ENCODE measurements around the gene MBLAC1.
A peak's percentile ranks its signal among the peaks of the same experiment; 100 is the strongest.

The MBLAC1 gene

DNA sequence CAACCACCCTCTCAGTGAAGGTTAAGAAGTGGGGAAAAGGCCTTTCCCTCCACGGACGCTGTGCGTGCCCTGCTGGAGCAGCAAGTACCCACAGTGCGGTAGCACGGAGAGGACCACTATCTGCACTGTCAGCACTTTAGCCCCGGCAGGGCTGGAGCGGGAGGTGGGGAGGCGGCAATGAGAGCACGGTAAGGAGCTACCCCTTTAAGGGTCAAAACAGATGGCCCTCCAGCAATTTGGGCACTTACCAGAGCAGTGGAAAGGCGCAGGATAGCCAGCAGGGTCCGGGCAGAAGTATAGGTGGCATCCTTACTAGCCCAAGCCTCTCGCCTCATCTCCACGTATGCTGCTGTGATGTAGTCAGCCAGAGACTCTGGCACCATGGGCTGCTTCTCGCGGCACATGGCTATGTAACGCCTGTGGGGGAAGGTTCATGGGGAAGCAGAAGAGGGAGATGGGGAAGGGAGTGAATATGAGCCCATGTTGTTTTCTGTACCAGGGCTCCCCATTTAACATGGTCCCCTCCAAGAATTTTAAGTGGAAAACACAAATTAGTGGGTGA, 32.8 kb upstream of the MBLAC1 start:
- ATAC-seq (ENCODE audit: insufficient read depth, low read depth) (peak; percentile 6; the same call in 1 of the 3 replicates), DNase-seq (no peak)
- no peak overlapping the region for H3K4me3 ChIP-seq (ENCODE audit: low read depth in 1 of 2, low read length in 2 of 2)
- H3K9me3 ChIP-seq (ENCODE audit: insufficient read depth, low read length, severe bottlenecking) = no peaks in the 10 kb centered on the region
- peaks cover 88% of the 10 kb centered on the region for H3K36me3 ChIP-seq (ENCODE audit: insufficient read depth, low read length)
- peaks cover 72% of the 10 kb centered on the region for H4K20me1 ChIP-seq (ENCODE audit: insufficient read depth, low read length)
- no peak overlapping the region for H2AFZ ChIP-seq (ENCODE audit: low read depth, low read length)
- TF ChIP-seq EZH2 (IDR thresholded peaks at IDR 0.05; ENCODE audit: borderline replicate concordance, low read depth, low read length, severe bottlenecking) = no peak
- TF ChIP-seq, protein P1, sequence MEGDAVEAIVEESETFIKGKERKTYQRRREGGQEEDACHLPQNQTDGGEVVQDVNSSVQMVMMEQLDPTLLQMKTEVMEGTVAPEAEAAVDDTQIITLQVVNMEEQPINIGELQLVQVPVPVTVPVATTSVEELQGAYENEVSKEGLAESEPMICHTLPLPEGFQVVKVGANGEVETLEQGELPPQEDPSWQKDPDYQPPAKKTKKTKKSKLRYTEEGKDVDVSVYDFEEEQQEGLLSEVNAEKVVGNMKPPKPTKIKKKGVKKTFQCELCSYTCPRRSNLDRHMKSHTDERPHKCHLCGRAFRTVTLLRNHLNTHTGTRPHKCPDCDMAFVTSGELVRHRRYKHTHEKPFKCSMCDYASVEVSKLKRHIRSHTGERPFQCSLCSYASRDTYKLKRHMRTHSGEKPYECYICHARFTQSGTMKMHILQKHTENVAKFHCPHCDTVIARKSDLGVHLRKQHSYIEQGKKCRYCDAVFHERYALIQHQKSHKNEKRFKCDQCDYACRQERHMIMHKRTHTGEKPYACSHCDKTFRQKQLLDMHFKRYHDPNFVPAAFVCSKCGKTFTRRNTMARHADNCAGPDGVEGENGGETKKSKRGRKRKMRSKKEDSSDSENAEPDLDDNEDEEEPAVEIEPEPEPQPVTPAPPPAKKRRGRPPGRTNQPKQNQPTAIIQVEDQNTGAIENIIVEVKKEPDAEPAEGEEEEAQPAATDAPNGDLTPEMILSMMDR (IDR thresholded peaks at IDR 0.05; ENCODE audit: borderline replicate concordance, extremely low read depth, low read length, poor library complexity, severe bottlenecking) = no peak
- H3K27me3 ChIP-seq (ENCODE audit: insufficient read depth, low read length, poor library complexity) = no peaks in the 10 kb centered on the region
- no peak overlapping the region for H3K27ac ChIP-seq (ENCODE audit: low read length)
- peaks cover 63% of the 10 kb centered on the region for H3K79me2 ChIP-seq (ENCODE audit: insufficient read depth, low read length)
- no peak overlapping the region for H3K9ac ChIP-seq (ENCODE audit: low read depth, low read length)
- H3K4me1 ChIP-seq (ENCODE audit: insufficient read depth, low read length) = peaks cover 55% of the 10 kb centered on the region
- H3K4me2 ChIP-seq (ENCODE audit: insufficient read depth, low read length) = no peak overlapping the region

DNA sequence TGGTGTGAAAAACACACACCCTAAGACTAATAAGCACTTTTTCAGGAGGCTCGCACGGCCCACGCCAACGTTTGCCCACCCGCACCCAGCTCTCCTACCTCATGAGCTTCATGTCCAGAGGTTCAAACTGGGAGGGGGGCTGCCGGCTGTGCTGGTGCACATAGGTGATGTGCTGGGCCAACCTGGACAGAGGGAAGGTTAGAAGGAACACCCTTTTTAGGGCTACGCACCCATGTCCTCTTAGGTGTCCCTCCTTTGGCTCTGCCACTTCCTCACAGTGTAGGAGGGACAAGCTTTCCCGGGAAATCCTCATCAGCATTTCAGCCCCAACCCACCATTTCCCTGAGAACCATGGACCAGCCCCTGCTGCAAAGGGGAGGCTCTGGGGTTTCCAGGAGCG, 31.5 kb upstream of the MBLAC1 start:
- TF ChIP-seq, protein P1 (IDR thresholded peaks at IDR 0.05; ENCODE audit: borderline replicate concordance, extremely low read depth, low read length, poor library complexity, severe bottlenecking) = no peak
- TF ChIP-seq EZH2 (IDR thresholded peaks at IDR 0.05; ENCODE audit: borderline replicate concordance, low read depth, low read length, severe bottlenecking) = no peak
- DNase-seq = no peak
- no peak overlapping the region for H3K9ac ChIP-seq (ENCODE audit: low read depth, low read length)
- H4K20me1 ChIP-seq (ENCODE audit: insufficient read depth, low read length) = peaks cover 84% of the 10 kb centered on the region
- no peaks in the 10 kb centered on the region for H3K27me3 ChIP-seq (ENCODE audit: insufficient read depth, low read length, poor library complexity)
- H3K36me3 ChIP-seq (ENCODE audit: insufficient read depth, low read length) = peaks cover 100% of the 10 kb centered on the region
- no peaks in the 10 kb centered on the region for H3K9me3 ChIP-seq (ENCODE audit: insufficient read depth, low read length, severe bottlenecking)
- H2AFZ ChIP-seq (ENCODE audit: low read depth, low read length) = no peak overlapping the region
- ATAC-seq (ENCODE audit: insufficient read depth, low read depth) = no peak
- peaks cover 54% of the 10 kb centered on the region for H3K4me1 ChIP-seq (ENCODE audit: insufficient read depth, low read length)
- H3K27ac ChIP-seq (ENCODE audit: low read length) = no peak overlapping the region
- H3K79me2 ChIP-seq (ENCODE audit: insufficient read depth, low read length) = peaks cover 66% of the 10 kb centered on the region
- no peak overlapping the region for H3K4me3 ChIP-seq (ENCODE audit: low read depth in 1 of 2, low read length in 2 of 2)
- H3K4me2 ChIP-seq (ENCODE audit: insufficient read depth, low read length) = 0 out of 2 replicates have a peak overlapping the region, but pooled peaks have one; percentile 19

GRCh38 chr7:100095704-100096103, 31.1 kb upstream of the MBLAC1 start:
- no peaks in the 10 kb centered on the region for H3K9me3 ChIP-seq (ENCODE audit: insufficient read depth, low read length, severe bottlenecking)
- ATAC-seq (ENCODE audit: insufficient read depth, low read depth) (no peak), DNase-seq (no peak)
- no peak overlapping the region for H2AFZ ChIP-seq (ENCODE audit: low read depth, low read length)
- peaks cover 87% of the 10 kb centered on the region for H4K20me1 ChIP-seq (ENCODE audit: insufficient read depth, low read length)
- H3K4me2 ChIP-seq (ENCODE audit: insufficient read depth, low read length) = 0 out of 2 replicates have a peak overlapping the region, but pooled peaks have one; percentile 19
- no peak for TF ChIP-seq EZH2 (IDR thresholded peaks at IDR 0.05; ENCODE audit: borderline replicate concordance, low read depth, low read length, severe bottlenecking)
- TF ChIP-seq, protein P1 (IDR thresholded peaks at IDR 0.05; ENCODE audit: borderline replicate concordance, extremely low read depth, low read length, poor library complexity, severe bottlenecking) = no peak
- no peak overlapping the region for H3K27ac ChIP-seq (ENCODE audit: low read length)
- H3K4me1 ChIP-seq (ENCODE audit: insufficient read depth, low read length) = peaks cover 50% of the 10 kb centered on the region
- peaks cover 99% of the 10 kb centered on the region for H3K36me3 ChIP-seq (ENCODE audit: insufficient read depth, low read length)
- H3K79me2 ChIP-seq (ENCODE audit: insufficient read depth, low read length) = peaks cover 67% of the 10 kb centered on the region
- H3K9ac ChIP-seq (ENCODE audit: low read depth, low read length) = no peak overlapping the region
- no peak overlapping the region for H3K4me3 ChIP-seq (ENCODE audit: low read depth in 1 of 2, low read length in 2 of 2)
- H3K27me3 ChIP-seq (ENCODE audit: insufficient read depth, low read length, poor library complexity) = no peaks in the 10 kb centered on the region

Data from DND-41 (cell line).